HepG2 (cell line): ENCODE data around the gene NCBP2. TPM values are rescaled to one million over a fixed set of nuclear protein-coding genes. Genes with fewer than 3 reads are reported as not detected.
A peak's percentile ranks its signal among the peaks of the same experiment; 100 is the strongest.

Experiments
- EEA1 ChIP-seq: sonication (generic); formaldehyde crosslinking; IDR thresholded peaks from 2 replicates; pipeline ENCODE4 v1.5.1; 2020; ENCODE audit warnings: mild to moderate bottlenecking, missing genetic modification reagents, borderline replicate concordance
- GTF2F1 ChIP-seq: fragments of 150-350 bp; IDR thresholded peaks from 2 replicates; pipeline ENCODE4 v1.6.1; 2014; ENCODE audit warnings: low read length
- ISL2 ChIP-seq: sonication (generic); formaldehyde crosslinking; IDR thresholded peaks from 2 replicates; pipeline ENCODE4 v1.5.0; 2020; ENCODE audit warnings: missing genetic modification reagents
- MLX ChIP-seq: IDR thresholded peaks from 2 replicates; pipeline ENCODE4 v1.6.1; 2016
- MTA1 ChIP-seq: sonication (generic); formaldehyde crosslinking; IDR thresholded peaks from 2 replicates; pipeline ENCODE4 v1.4.0; 2020; ENCODE audit warnings: missing genetic modification reagents, mild to moderate bottlenecking, borderline replicate concordance
- MYNN ChIP-seq: sonication (generic); formaldehyde crosslinking; IDR thresholded peaks from 2 replicates; pipeline ENCODE4 v1.4.0; 2020; ENCODE audit warnings: mild to moderate bottlenecking, low read depth, missing genetic modification reagents
- REXO4 ChIP-seq: sonication (generic); formaldehyde crosslinking; IDR thresholded peaks from 2 replicates; pipeline ENCODE4 v1.8.0; 2022; ENCODE audit warnings: missing genetic modification reagents, mild to moderate bottlenecking, borderline replicate concordance
- SRSF9 ChIP-seq: fragments of 200-400 bp; formaldehyde crosslinking; IDR thresholded peaks from 2 replicates; pipeline ENCODE4 v1.6.1; 2018; ENCODE audit warnings: borderline replicate concordance, mild to moderate bottlenecking, low read depth, low read length; ENCODE audit not compliant: insufficient read depth, poor library complexity, severe bottlenecking
- STAT5B ChIP-seq: sonication (generic); formaldehyde crosslinking; IDR thresholded peaks from 2 replicates; pipeline ENCODE4 v1.4.0; 2020; ENCODE audit warnings: missing genetic modification reagents
- STAT6 ChIP-seq: sonication (generic); formaldehyde crosslinking; IDR thresholded peaks from 2 replicates; pipeline ENCODE4 v1.4.0; 2020; ENCODE audit warnings: missing genetic modification reagents, mild to moderate bottlenecking, borderline replicate concordance
- TBX3 ChIP-seq: fragments of 450-650 bp; IDR thresholded peaks from 2 replicates; pipeline ENCODE4 v1.6.1; 2017; ENCODE audit warnings: antibody characterized with exemption, mild to moderate bottlenecking, inconsistent platforms, borderline replicate concordance
- ZFP41 ChIP-seq: sonication (generic); formaldehyde crosslinking; IDR thresholded peaks from 2 replicates; pipeline ENCODE4 v1.4.0; 2020; ENCODE audit warnings: mild to moderate bottlenecking, missing genetic modification reagents, borderline replicate concordance
- ZNF263 ChIP-seq: sonication (generic); formaldehyde crosslinking; IDR thresholded peaks from 2 replicates; pipeline ENCODE4 v1.4.0; 2020; ENCODE audit warnings: missing genetic modification reagents
- ZSCAN12 ChIP-seq: sonication (generic); formaldehyde crosslinking; IDR thresholded peaks from 2 replicates; pipeline ENCODE4 v1.9.0; 2021; ENCODE audit warnings: mild to moderate bottlenecking, missing genetic modification reagents
- polyA plus RNA-seq, 8 experiments: library from polyadenylated mRNA; depleted of rRNA in 3 of 8; stranded (reverse) in 7 of 8; unstranded in 1 of 8; fragments of >200 nt; fragmentation: Illumina TruSeq in 4 of 8; extraction: Trizol in 4 of 8; gene quantifications; 2 replicates each; pipeline versions ENCODE4 v1.2.1 to v1.2.3, GENCODE V29; 2011 to 2016; ENCODE audit warnings: low read depth in 4 of 8, missing spikeins in 1 of 8, mixed read lengths in 1 of 8; ENCODE audit not compliant: insufficient read depth in 1 of 8
- total RNA-seq, 5 experiments: library from RNA; depleted of rRNA; stranded (reverse); fragments of >200 nt; fragmentation: Illumina TruSeq; extraction: Trizol; gene quantifications; 2 replicates each; pipeline ENCODE4 v1.2.3, GENCODE V29; 2016; ENCODE audit warnings: low read depth in 1 of 5
- TF ChIP-seq, protein P1 (sequence below): sonication (generic); formaldehyde crosslinking; IDR thresholded peaks from 2 replicates; pipeline ENCODE4 v1.8.1; 2023; ENCODE audit warnings: mild to moderate bottlenecking, missing genetic modification reagents, borderline replicate concordance
- TF ChIP-seq, protein P2 (sequence below): sonication (generic); formaldehyde crosslinking; IDR thresholded peaks from 2 replicates; pipeline ENCODE4 v1.4.0; 2020; ENCODE audit warnings: missing genetic modification reagents, borderline replicate concordance
- TF ChIP-seq, protein P3 (sequence below): IDR thresholded peaks from 2 replicates; pipeline ENCODE4 v1.6.1; 2012; ENCODE audit warnings: low read depth, low read length, improper control_type of control experiment
- TF ChIP-seq, protein P4 (sequence below): sonication (generic); formaldehyde crosslinking; IDR thresholded peaks from 2 replicates; pipeline ENCODE4 v1.5.0; 2020; ENCODE audit warnings: mild to moderate bottlenecking, missing genetic modification reagents
- TF ChIP-seq, protein P5 (sequence below): sonication (generic); formaldehyde crosslinking; IDR thresholded peaks from 2 replicates; pipeline ENCODE4 v1.4.0; 2020; ENCODE audit warnings: missing genetic modification reagents

NCBP2 gene
- total and polyA plus RNA-seq, 2 of the 13 experiments (the other 11 are each of a cell fraction or from before 2014, with no cell fraction given) = 58.7 to 95.5 TPM

- TF ChIP-seq, protein P1, sequence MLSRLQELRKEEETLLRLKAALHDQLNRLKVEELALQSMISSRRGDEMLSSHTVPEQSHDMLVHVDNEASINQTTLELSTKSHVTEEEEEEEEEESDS (CRISPR knock-in tag) = no peak
- TF ChIP-seq ISL2 (CRISPR knock-in tag) (no peak), MYNN (CRISPR knock-in tag) (no peak), MLX (CRISPR knock-in tag) (no peak), STAT5B (no peak), ZFP41 (CRISPR knock-in tag) (no peak), TBX3 (no peak), SRSF9 (no peak), GTF2F1 (no peak), REXO4 (no peak), MTA1 (no peak), STAT6 (no peak), ZSCAN12 (CRISPR knock-in tag) (no peak), EEA1 (CRISPR knock-in tag) (no peak), ZNF263 (CRISPR knock-in tag) (no peak)
- TF ChIP-seq, protein P2, sequence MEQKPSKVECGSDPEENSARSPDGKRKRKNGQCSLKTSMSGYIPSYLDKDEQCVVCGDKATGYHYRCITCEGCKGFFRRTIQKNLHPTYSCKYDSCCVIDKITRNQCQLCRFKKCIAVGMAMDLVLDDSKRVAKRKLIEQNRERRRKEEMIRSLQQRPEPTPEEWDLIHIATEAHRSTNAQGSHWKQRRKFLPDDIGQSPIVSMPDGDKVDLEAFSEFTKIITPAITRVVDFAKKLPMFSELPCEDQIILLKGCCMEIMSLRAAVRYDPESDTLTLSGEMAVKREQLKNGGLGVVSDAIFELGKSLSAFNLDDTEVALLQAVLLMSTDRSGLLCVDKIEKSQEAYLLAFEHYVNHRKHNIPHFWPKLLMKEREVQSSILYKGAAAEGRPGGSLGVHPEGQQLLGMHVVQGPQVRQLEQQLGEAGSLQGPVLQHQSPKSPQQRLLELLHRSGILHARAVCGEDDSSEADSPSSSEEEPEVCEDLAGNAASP (CRISPR knock-in tag) = no peak
- TF ChIP-seq, protein P3, sequence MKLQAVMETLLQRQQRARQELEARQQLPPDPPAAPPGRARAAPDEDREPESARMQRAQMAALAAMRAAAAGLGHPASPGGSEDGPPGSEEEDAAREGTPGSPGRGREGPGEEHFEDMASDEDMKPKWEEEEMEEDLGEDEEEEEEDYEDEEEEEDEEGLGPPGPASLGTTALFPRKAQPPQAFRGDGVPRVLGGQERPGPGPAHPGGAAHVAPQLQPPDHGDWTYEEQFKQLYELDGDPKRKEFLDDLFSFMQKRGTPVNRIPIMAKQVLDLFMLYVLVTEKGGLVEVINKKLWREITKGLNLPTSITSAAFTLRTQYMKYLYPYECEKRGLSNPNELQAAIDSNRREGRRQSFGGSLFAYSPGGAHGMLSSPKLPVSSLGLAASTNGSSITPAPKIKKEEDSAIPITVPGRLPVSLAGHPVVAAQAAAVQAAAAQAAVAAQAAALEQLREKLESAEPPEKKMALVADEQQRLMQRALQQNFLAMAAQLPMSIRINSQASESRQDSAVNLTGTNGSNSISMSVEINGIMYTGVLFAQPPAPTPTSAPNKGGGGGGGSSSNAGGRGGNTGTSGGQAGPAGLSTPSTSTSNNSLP = no peak
- TF ChIP-seq, protein P4, sequence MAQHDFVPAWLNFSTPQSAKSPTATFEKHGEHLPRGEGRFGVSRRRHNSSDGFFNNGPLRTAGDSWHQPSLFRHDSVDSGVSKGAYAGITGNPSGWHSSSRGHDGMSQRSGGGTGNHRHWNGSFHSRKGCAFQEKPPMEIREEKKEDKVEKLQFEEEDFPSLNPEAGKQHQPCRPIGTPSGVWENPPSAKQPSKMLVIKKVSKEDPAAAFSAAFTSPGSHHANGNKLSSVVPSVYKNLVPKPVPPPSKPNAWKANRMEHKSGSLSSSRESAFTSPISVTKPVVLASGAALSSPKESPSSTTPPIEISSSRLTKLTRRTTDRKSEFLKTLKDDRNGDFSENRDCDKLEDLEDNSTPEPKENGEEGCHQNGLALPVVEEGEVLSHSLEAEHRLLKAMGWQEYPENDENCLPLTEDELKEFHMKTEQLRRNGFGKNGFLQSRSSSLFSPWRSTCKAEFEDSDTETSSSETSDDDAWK (CRISPR knock-in tag) = no peak
- TF ChIP-seq, protein P5, sequence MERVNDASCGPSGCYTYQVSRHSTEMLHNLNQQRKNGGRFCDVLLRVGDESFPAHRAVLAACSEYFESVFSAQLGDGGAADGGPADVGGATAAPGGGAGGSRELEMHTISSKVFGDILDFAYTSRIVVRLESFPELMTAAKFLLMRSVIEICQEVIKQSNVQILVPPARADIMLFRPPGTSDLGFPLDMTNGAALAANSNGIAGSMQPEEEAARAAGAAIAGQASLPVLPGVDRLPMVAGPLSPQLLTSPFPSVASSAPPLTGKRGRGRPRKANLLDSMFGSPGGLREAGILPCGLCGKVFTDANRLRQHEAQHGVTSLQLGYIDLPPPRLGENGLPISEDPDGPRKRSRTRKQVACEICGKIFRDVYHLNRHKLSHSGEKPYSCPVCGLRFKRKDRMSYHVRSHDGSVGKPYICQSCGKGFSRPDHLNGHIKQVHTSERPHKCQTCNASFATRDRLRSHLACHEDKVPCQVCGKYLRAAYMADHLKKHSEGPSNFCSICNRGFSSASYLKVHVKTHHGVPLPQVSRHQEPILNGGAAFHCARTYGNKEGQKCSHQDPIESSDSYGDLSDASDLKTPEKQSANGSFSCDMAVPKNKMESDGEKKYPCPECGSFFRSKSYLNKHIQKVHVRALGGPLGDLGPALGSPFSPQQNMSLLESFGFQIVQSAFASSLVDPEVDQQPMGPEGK (CRISPR knock-in tag) = peak; percentile 61; the same call in 1 of the 2 replicates
Observed at GRCh38 chr3:196969134-196969659, 26.9 kb upstream of the NCBP2 start (continued).
